SKM-1 treated with dmso at 0.1 percent for 144 hours (cell line): ENCODE measurements around the gene TRPM2.
"Not testable (repeated sequence)": the region's sequence is repeated elsewhere in the genome, so short reads cannot be mapped to it uniquely, and the experiment has no call there.

Experiments
- DNase-seq: peaks from one replicate; lab custom pipeline; 2025; ENCODE audit not compliant: unreplicated experiment; lab: John Stamatoyannopoulos, UW

TRPM2 gene

GRCh38 chr21:44405948-44406872 lies 52.8 kb downstream of the TRPM2 start:
- no peak for DNase-seq

DNA sequence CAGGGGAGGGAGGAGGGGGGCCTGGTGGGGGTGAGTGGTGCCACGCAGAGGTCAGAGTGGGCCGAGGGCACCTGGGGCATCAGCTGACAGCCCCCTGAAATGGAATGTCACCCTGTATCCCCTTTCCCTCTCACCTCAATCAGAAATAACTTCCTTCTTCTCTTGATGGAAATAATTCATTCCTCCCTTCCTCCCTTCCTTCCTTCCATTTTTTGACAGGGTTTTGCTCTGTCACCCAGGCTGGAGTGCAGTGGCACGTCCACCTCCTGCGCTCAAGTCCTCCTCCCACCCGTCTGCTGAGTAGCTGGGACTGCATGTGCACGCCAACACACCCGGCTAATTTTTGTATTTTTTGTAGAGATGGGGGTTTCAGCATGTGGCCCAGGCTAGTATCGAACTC lies 53.5 kb downstream of the TRPM2 start:
- DNase-seq = no peak

- no peak for DNase-seq
These were observed 54.1 kb downstream of the TRPM2 start for GRCh38 chr21:44407493-44407892.

- no peak for DNase-seq
These were observed 54.8 kb downstream of the TRPM2 start for GRCh38 chr21:44408226-44408625.

GRCh38 chr21:44413566-44414290 lies 60.3 kb downstream of the TRPM2 start:
- no peak for DNase-seq

DNA sequence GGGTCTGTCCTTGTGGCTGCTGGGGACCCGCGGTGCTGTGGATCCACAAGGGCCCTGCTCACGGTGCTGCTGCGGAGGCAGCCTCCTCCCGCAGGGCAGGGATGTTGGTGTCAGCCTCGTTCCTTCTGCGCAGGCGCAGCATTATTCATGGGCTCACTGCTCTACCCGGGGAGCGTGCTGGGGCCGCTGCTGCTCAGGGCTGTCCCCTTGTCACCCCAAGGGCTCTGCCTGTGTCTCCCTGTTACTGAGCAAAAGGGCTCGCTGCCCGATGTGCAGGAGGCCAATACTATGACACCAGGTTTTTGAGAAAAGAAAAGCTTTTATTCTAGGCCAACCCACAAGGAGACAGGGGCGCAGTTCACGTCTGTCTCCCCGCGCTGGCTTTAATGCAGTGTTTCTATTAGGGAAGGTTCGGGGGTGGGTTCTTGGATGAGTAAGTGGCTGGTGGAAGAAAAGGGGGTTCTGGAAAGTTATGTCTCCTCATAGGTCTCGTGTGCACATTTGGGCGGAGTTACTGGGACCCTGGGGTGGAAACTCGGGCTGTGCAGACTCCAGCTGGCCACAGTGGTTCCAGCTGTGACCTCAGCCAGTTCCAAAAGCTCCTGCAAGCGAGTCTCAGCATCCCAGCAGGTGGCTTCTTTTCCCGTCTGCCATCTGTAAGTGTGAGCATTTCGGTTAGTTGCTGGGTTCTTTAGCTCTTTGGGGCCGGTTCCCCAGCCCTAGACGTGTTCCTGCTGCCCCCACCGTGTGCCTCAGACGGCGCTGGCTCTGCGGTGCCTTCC lies 61.1 kb downstream of the TRPM2 start:
- no peak for DNase-seq

GRCh38 chr21:44415073-44416025 lies 61.9 kb downstream of the TRPM2 start:
- DNase-seq = no peak

DNA sequence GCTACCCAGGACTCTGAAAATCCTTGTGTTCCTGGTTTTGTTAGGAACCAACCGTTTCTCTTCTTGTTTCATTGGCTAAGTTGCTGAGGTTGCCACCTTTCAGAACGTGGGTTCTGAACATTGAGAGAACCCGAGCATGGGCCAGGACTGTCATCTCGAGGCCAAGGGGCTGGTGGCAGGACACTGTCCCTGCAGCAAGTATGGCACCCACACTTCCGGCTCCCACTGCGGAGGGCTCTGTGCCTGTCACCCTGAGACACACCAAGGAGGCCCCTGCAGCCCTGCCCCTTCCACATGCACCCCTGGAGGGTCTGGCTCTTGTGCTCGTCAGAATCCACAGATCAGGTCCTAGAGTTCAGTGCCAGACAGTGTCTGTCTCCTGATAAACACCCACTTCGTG lies 62.8 kb downstream of the TRPM2 start:
- no peak for DNase-seq

DNA sequence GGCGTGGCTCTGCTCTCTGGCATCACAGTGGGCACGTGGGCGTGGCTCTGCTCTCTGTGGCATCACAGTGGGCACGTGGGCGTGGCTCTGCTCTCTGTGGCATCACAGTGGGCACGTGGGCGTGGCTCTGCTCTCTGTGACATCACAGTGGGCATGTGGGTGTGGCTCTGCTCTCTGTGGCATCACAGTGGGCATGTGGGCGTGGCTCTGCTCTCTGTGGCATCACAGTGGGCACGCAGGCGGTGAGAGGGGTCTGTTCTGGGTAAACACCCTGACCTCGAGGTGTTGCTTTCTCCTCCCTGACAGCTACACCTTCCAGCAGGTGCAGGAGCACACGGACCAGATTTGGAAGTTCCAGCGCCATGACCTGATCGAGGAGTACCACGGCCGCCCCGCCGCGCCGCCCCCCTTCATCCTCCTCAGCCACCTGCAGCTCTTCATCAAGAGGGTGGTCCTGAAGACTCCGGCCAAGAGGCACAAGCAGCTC lies 64.2 kb downstream of the TRPM2 start:
- DNase-seq = not testable (repeated sequence)

DNA sequence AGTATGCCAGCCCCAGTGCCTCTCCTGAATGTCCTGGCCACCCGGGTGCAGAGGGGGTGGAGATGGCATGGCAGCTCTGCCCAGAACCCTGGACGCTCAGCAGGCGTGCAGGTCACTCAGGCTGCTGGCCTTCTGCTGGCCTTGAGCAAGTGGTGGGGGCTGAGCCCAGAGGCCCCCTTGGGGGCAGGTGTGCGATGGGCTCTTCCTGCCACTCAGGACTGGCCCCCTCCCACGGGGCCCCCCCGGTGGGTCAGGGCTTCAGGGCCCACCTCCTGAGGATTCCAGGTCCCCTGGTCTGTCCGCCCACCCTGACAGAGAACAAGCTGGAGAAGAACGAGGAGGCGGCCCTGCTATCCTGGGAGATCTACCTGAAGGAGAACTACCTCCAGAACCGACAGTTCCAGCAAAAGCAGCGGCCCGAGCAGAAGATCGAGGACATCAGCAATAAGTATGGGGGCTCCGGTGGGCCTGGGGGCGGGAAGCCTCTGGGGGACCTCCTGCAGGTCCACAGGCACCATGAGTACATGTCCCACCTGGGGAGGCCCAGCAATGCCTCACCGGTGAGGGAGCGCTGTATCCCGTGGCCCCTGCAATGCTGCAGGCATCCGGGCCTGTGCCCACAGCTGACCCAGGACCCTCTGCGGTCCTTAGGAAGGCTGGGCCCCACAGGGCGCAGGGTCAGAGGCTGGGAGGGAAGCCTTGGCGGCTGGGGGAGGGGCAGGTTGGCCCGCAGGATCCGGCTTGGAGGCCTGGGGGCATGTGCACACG lies 64.9 kb downstream of the TRPM2 start:
- DNase-seq = no peak

DNA sequence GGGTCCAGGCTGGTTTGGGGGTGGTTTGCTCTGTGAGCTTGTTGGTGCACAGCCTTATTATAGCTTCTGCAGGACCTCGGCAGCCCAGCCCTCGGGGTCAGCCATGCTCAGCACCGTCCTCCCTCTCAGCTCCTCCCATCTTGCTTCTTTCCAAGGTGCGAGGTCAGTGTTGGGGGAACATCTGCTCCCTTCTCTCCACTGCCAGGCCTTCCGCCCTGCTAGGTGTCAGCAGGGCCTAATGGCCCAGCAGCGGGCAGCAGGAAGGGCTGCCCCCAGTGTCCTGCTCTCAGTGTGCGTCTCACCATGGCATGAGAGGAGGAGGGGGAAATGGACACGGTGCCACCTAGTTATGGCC lies 65.4 kb downstream of the TRPM2 start:
- DNase-seq = no peak

DNA sequence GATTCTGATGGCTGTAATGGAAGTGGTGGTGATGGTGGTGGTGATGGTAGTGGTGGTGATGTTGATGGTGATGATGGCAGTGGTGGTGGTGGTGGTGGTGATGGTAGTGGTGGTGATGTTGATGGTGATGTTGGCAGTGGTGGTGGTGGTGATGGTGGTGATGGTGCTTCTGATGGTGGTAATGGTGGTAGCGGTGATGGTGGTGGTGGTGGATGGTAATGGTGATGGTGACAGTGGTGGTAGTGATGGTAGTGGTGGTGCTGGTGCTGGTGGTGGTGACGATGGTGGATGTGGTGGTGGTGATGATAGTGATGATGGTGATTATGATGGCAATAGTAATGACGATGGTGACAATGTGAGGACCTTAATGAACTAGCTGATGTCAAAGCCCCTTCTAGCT lies 66.3 kb downstream of the TRPM2 start:
- no peak for DNase-seq

DNA sequence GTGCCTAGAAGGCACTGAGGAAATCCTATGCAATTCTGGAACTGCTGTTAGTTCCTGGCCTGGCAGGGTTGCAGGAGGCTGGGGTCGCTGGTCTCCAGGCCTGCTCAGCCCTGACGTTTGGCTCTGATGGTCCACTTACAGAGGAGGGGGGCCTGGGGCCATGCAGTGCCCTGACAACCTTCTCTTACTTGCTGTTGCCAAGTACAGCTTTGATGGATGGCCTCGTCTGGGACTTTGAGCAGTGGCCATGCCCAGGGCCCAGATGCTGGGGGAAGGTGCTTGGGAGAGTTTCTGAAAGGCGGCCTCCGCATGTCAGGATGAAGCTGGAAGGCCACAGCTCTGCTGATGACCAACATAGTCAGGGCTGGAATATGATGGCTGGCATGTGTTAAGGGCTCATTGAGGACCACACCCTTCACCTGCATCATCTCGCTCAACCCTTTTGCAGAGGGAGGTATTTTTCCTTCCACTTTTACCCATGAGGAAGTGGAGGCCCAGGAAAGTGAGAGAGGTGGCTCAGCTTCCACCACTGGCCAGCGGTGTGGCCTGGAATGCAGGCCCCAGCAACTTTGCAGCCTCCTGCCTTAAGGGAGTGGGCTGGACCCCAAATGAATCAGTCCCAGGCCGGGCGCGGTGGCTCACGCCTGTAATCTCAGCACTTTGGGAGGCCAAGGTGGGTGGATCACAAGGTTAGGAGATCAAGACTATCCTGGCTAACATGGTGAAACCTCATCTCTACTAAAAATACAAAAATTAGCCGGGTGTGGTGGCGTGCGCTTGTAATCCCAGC lies 67.2 kb downstream of the TRPM2 start:
- DNase-seq = no peak

GRCh38 chr21:44421901-44422840 lies 68.8 kb downstream of the TRPM2 start:
- DNase-seq = no peak

- DNase-seq = no peak
These were observed 69.9 kb downstream of the TRPM2 start for GRCh38 chr21:44423312-44423821.

GRCh38 chr21:44423941-44424607 lies 70.7 kb downstream of the TRPM2 start:
- DNase-seq = no peak
